HCT116 (cell line): Measurements from ENCODE around the gene SLC25A30. TPM values are rescaled to one million over a fixed set of nuclear protein-coding genes. Genes with fewer than 3 reads are reported as not detected.

Experiments used
- ATAC-seq: fragments of 200-7000 bp; cut with Tn5 transposase; 2 replicates; pipeline ENCODE4 v1.9.1; 2020; ENCODE audit warnings: mild to moderate bottlenecking, moderate library complexity
- BruUV-seq: library from RNA; stranded (reverse); fragments of 400-500 nt; replicated peaks from 2 replicates; lab custom pipeline; 2021; lab: Mats Ljungman, UMichigan
- CTCF ChIA-PET: fragments of 300-600 bp; sonication (Branson Sonifier 250); formaldehyde crosslinking; loops from one replicate; lab custom pipeline; 2021; ENCODE audit warnings: antibody characterized with exemption; lab: Charles Lee
- POLR2A ChIA-PET: fragments of 300-600, 350-600 bp; sonication (Branson Sonifier 250); formaldehyde crosslinking; loops from one replicate; lab custom pipeline; 2021; ENCODE audit warnings: antibody characterized with exemption; lab: Charles Lee
- RAD21 ChIA-PET, 2 experiments: fragments of 300-600 bp; sonication (Branson Sonifier 250); formaldehyde crosslinking; loops; one replicate each; lab custom pipeline; 2023; ENCODE audit warnings: low total read pairs in 2 of 2; ENCODE audit not compliant: uncharacterized antibody in 2 of 2, unreplicated experiment in 2 of 2, low non-redundant PET in 1 of 2; lab: Charles Lee
- DNase-seq: peaks from one replicate; pipeline ENCODE4 v3.0.0-alpha.2; 2010; ENCODE audit warnings: low read depth, low spot score
- H2AFZ ChIP-seq: fragments of 200-600 bp; shearing (Covaris generic), sonication (generic); 2 replicates; pipeline ENCODE4 v1.6.1; 2017; ENCODE audit warnings: low read depth, mixed run types, mixed read lengths, antibody characterized with exemption, low read length; ENCODE audit not compliant: poor library complexity, severe bottlenecking
- H3K27ac ChIP-seq: 2 replicates; pipeline ENCODE4 v1.5.1; 2012; ENCODE audit warnings: low read depth, low read length
- H3K27me3 ChIP-seq: fragments of 200-600 bp; sonication (generic); 2 replicates; pipeline ENCODE4 v1.6.1; 2016; ENCODE audit warnings: mixed run types, low read length, mixed read lengths; ENCODE audit not compliant: insufficient read depth
- H3K36me3 ChIP-seq, 2 experiments: fragments of 200-500 bp in 1 of 2; fragments of 200-600 bp in 1 of 2; sonication (Bioruptor generic) in 1 of 2; sonication (generic) in 1 of 2; 2 replicates each; pipeline versions ENCODE4 v1.5.1 to v1.6.1; 2014 to 2016; ENCODE audit warnings: low read length in 2 of 2, inconsistent platforms in 1 of 2, mixed read lengths in 1 of 2, mixed run types in 1 of 2; ENCODE audit not compliant: insufficient read depth in 2 of 2, control insufficient read depth in 1 of 2
- H3K4me1 ChIP-seq, 2 experiments: fragments of 200-600 bp in 1 of 2; sonication (generic) in 1 of 2; 2 replicates each; pipeline versions ENCODE4 v1.5.1 to v1.6.1; 2012 to 2017; ENCODE audit warnings: low read length in 2 of 2, inconsistent platforms in 1 of 2, mild to moderate bottlenecking in 1 of 2, mixed read lengths in 1 of 2, mixed run types in 1 of 2, moderate library complexity in 1 of 2; ENCODE audit not compliant: insufficient read depth in 2 of 2, control insufficient read depth in 1 of 2
- H3K4me2 ChIP-seq: fragments of 200-600 bp; sonication (generic); 2 replicates; pipeline ENCODE4 v1.6.1; 2017; ENCODE audit warnings: mixed run types, low read length, mixed read lengths
- H3K4me3 ChIP-seq, 2 experiments: fragments of 200-600 bp in 1 of 2; sonication (generic) in 1 of 2; replicated peaks in 1 of 2; 2 replicates each; pipeline ENCODE4 v1.5.1; 2011 to 2016; ENCODE audit warnings: low read length in 2 of 2, control low read depth in 1 of 2, low read depth in 1 of 2, mild to moderate bottlenecking in 1 of 2, mixed read lengths in 1 of 2, mixed run types in 1 of 2
- H3K79me2 ChIP-seq: fragments of 200-600 bp; sonication (generic); 2 replicates; pipeline ENCODE4 v1.6.1; 2017; ENCODE audit warnings: mild to moderate bottlenecking, mixed run types, low read length, moderate library complexity, mixed read lengths; ENCODE audit not compliant: insufficient read depth
- H3K9ac ChIP-seq: fragments of 200-600 bp; sonication (generic); 2 replicates; pipeline ENCODE4 v1.6.1; 2016; ENCODE audit warnings: low read length, mixed read lengths
- H3K9me2 ChIP-seq: fragments of 200-600 bp; sonication (generic), shearing (Covaris generic); 2 replicates; pipeline ENCODE4 v1.6.1; 2017; ENCODE audit warnings: mixed run types, mild to moderate bottlenecking, moderate library complexity; ENCODE audit not compliant: insufficient read depth
- H3K9me3 ChIP-seq, 2 experiments: fragments of 200-500 bp in 1 of 2; fragments of 200-600 bp in 1 of 2; sonication (Bioruptor generic) in 1 of 2; sonication (generic) in 1 of 2; 2 replicates each; pipeline ENCODE4 v1.6.1; 2014 to 2017; ENCODE audit warnings: low read length in 2 of 2, mixed read lengths in 2 of 2, inconsistent platforms in 1 of 2, low read depth in 1 of 2, mild to moderate bottlenecking in 1 of 2, mixed run types in 1 of 2, moderate library complexity in 1 of 2; ENCODE audit not compliant: control insufficient read depth in 1 of 2, insufficient read depth in 1 of 2
- H4K20me1 ChIP-seq: fragments of 200-600 bp; sonication (generic), shearing (Covaris generic); 2 replicates; pipeline ENCODE4 v1.6.1; 2017; ENCODE audit warnings: mixed run types, mild to moderate bottlenecking, moderate library complexity; ENCODE audit not compliant: insufficient read depth
- ATF3 ChIP-seq: IDR thresholded peaks from 2 replicates; pipeline ENCODE4 v1.6.1; 2012
- ELF1 ChIP-seq: IDR thresholded peaks from 2 replicates; pipeline ENCODE4 v1.6.1; 2012; ENCODE audit warnings: low read depth, borderline replicate concordance
- EZH2 ChIP-seq: fragments of 200-600 bp; sonication (generic); IDR thresholded peaks from 2 replicates; pipeline ENCODE4 v1.6.1; 2017; ENCODE audit warnings: antibody characterized with exemption, mixed run types
- FOSL1 ChIP-seq: IDR thresholded peaks from 2 replicates; pipeline ENCODE4 v1.6.1; 2012; ENCODE audit warnings: low read depth
- POLR2AphosphoS5 ChIP-seq: IDR thresholded peaks from 2 replicates; pipeline ENCODE4 v1.6.1; 2011; ENCODE audit warnings: mild to moderate bottlenecking, low read depth, low read length, moderate library complexity
- RAD21 ChIP-seq: IDR thresholded peaks from 2 replicates; pipeline ENCODE4 v1.6.1; 2012; ENCODE audit warnings: low read depth, mild to moderate bottlenecking
- SP1 ChIP-seq: IDR thresholded peaks from 2 replicates; pipeline ENCODE4 v1.6.1; 2012; ENCODE audit warnings: low read depth
- TCF7L2 ChIP-seq: IDR thresholded peaks from 2 replicates; pipeline ENCODE4 v1.7.0; 2011; ENCODE audit warnings: borderline replicate concordance, inconsistent platforms; ENCODE audit not compliant: insufficient read depth, insufficient read length; ENCODE audit errors: extremely low read depth
- YY1 ChIP-seq: IDR thresholded peaks from 2 replicates; pipeline ENCODE4 v1.6.1; 2011; ENCODE audit warnings: low read length, low read depth, moderate library complexity, mild to moderate bottlenecking; ENCODE audit not compliant: insufficient replicate concordance; ENCODE audit errors: extremely low read depth
- ZFX ChIP-seq: fragments of 450-650 bp; IDR thresholded peaks from 2 replicates; pipeline ENCODE4 v1.6.1; 2017
- ZNF274 ChIP-seq: fragments of 200-500 bp; sonication (Bioruptor generic); IDR thresholded peaks from 2 replicates; pipeline ENCODE4 v1.6.1; 2014; ENCODE audit warnings: mild to moderate bottlenecking, low read depth, low read length, inconsistent platforms
- intact Hi-C: fragments of 100-400 bp; cut with micrococcal nuclease; formaldehyde crosslinking; loops from 2 replicates; pipeline ENCODE4 v1.10.0; 2022
- total RNA-seq: library from RNA; stranded (reverse); gene quantifications from one replicate; pipeline ENCODE4 v1.2.1, GENCODE V29; 2021; ENCODE audit not compliant: unreplicated experiment

SLC25A30 gene
- total RNA-seq, 1 experiment from 2014 or later = 29.2 TPM

GRCh38 chr13:45398877-45399276, 19.3 kb downstream of the SLC25A30 start:
- CTCF ChIA-PET = interaction anchor here (0.7 kb wide), 1 partner anchor 226 kb away, joined by 3 read pairs; no protein-coding TSS in a partner anchor
- Histone ChIP-seq H3K27ac (no peak overlapping the region), H4K20me1 (no peaks in the 10 kb centered on the region), H3K9me3 (no peaks in the 10 kb centered on the region), H3K9me2 (no peaks in the 10 kb centered on the region), H3K4me3 (no peak overlapping the region), H3K27me3 (no peaks in the 10 kb centered on the region), H3K36me3 (peaks cover 37 to 49% of the 10 kb centered on the region in 2 experiments), H3K4me1 (no peaks in the 10 kb centered on the region), H3K9ac (no peak overlapping the region), H3K4me2 (no peak overlapping the region), H2AFZ (no peak overlapping the region), H3K79me2 (no peaks in the 10 kb centered on the region)
- ATAC-seq (no peak), DNase-seq (no peak)
- no peak for TF ChIP-seq POLR2AphosphoS5
- TF ChIP-seq YY1 = no peak
- no peak for TF ChIP-seq RAD21
- BruUV-seq = no TSS peak
- RAD21 ChIA-PET = no interaction called here
- POLR2A ChIA-PET = no interaction called here
- intact Hi-C loops = loop anchor here (10.0 kb wide), 1 partner anchor 354 kb away; no protein-coding TSS in a partner anchor

- Histone ChIP-seq H3K9me3 (no peaks in the 10 kb centered on the region), H3K4me3 (no peak overlapping the region), H3K27ac (no peak overlapping the region), H3K79me2 (no peaks in the 10 kb centered on the region), H3K4me1 (no peaks in the 10 kb centered on the region), H3K9me2 (no peaks in the 10 kb centered on the region), H2AFZ (no peak overlapping the region), H3K4me2 (no peak overlapping the region), H3K9ac (no peak overlapping the region), H3K36me3 (peaks cover 27 to 45% of the 10 kb centered on the region in 2 experiments), H4K20me1 (no peaks in the 10 kb centered on the region), H3K27me3 (no peaks in the 10 kb centered on the region)
- CTCF ChIA-PET = no interaction called here
- no TSS peak for BruUV-seq
- RAD21 ChIA-PET = no interaction called here
- intact Hi-C loops = loop anchor here (10.0 kb wide), 1 partner anchor 352 kb away; no protein-coding TSS in a partner anchor
- TF ChIP-seq ATF3 (no peak), FOSL1 (no peak), EZH2 (no peak), SP1 (no peak), ELF1 (no peak), ZNF274 (no peak), ZFX (no peak), YY1 (no peak), TCF7L2 (no peak)
- POLR2A ChIA-PET = interaction anchor here (1.3 kb wide), 1 partner anchor 55 kb away, joined by 3 read pairs; the partner anchor contains the start of gene TPT1
- DNase-seq (no peak), ATAC-seq (no peak)
Observed at GRCh38 chr13:45396533-45397095, 21.6 kb downstream of the SLC25A30 start.
